CD8-positive, alpha-beta memory T cell (primary cell): Measurements from ENCODE around the gene PRDM8. TPM values are rescaled to one million over a fixed set of nuclear protein-coding genes. Genes with fewer than 3 reads are reported as not detected.
"Not testable (repeated sequence)": the region's sequence is repeated elsewhere in the genome, so short reads cannot be mapped to it uniquely, and the experiment has no call there.

Source experiments
- CTCF ChIA-PET: fragments of 350-600 bp; sonication (Branson Sonifier 250); formaldehyde crosslinking; loops from one replicate; lab custom pipeline; 2021; ENCODE audit warnings: antibody characterized with exemption; lab: Charles Lee
- POLR2A ChIA-PET: fragments of 350-600 bp; sonication (Branson Sonifier 250); formaldehyde crosslinking; loops from one replicate; lab custom pipeline; 2021; ENCODE audit warnings: antibody characterized with exemption; lab: Charles Lee
- DNase-seq, 5 donors: peaks; one replicate each; pipeline versions ENCODE4 v3.0.0 to v3.0.0-alpha.2; 2020 to 2022; ENCODE audit warnings: mixed read lengths in 1 of 5
- H3K27ac ChIP-seq: one replicate; pipeline ENCODE4 v1.7.0; 2013; ENCODE audit warnings: low read depth, mild to moderate bottlenecking, low read length, moderate library complexity
- H3K27me3 ChIP-seq: 2 replicates; pipeline ENCODE4 v1.7.0; 2013; ENCODE audit warnings: low read length, mild to moderate bottlenecking; ENCODE audit not compliant: insufficient read depth, poor library complexity, severe bottlenecking
- H3K36me3 ChIP-seq: 2 replicates; pipeline ENCODE4 v1.7.0; 2013; ENCODE audit warnings: mild to moderate bottlenecking, low read length, moderate library complexity; ENCODE audit not compliant: insufficient read depth
- H3K4me1 ChIP-seq: 2 replicates; pipeline ENCODE4 v1.7.0; 2013; ENCODE audit warnings: mild to moderate bottlenecking, low read length, moderate library complexity; ENCODE audit not compliant: insufficient read depth
- H3K4me3 ChIP-seq: 2 replicates; pipeline ENCODE4 v1.7.0; 2013; ENCODE audit warnings: mild to moderate bottlenecking, low read length
- H3K9me3 ChIP-seq: 2 replicates; pipeline ENCODE4 v1.7.0; 2013; ENCODE audit warnings: mild to moderate bottlenecking, low read length
- H3K27ac Mint-ChIP-seq, 8 donors: one replicate each; pipeline ENCODE4 v1.8.0; 2020 to 2021; ENCODE audit warnings: mixed read lengths in 8 of 8, mild to moderate bottlenecking in 6 of 8, inconsistent platforms in 3 of 8, moderate library complexity in 3 of 8
- H3K27me3 Mint-ChIP-seq, 2 donors: one replicate each; pipeline ENCODE4 v1.8.0; 2020 to 2021; ENCODE audit warnings: mixed read lengths in 2 of 2, mild to moderate bottlenecking in 1 of 2, moderate library complexity in 1 of 2
- H3K36me3 Mint-ChIP-seq, 3 donors: one replicate each; pipeline ENCODE4 v1.8.0; 2020 to 2021; ENCODE audit warnings: mixed read lengths in 3 of 3, inconsistent platforms in 1 of 3, mild to moderate bottlenecking in 1 of 3
- H3K4me1 Mint-ChIP-seq, 3 donors: one replicate each; pipeline ENCODE4 v1.8.0; 2020 to 2021; ENCODE audit warnings: mixed read lengths in 3 of 3, inconsistent platforms in 1 of 3, mild to moderate bottlenecking in 1 of 3
- H3K4me3 Mint-ChIP-seq, 7 donors: one replicate each; pipeline ENCODE4 v1.8.0; 2020 to 2021; ENCODE audit warnings: mixed read lengths in 7 of 7, mild to moderate bottlenecking in 6 of 7, moderate library complexity in 4 of 7, inconsistent platforms in 2 of 7
- H3K9me3 Mint-ChIP-seq, 5 donors: one replicate each; pipeline ENCODE4 v1.8.0; 2020 to 2022; ENCODE audit warnings: mixed read lengths in 5 of 5, mild to moderate bottlenecking in 3 of 5, moderate library complexity in 2 of 5, inconsistent platforms in 1 of 5
- polyA plus RNA-seq: library from polyadenylated mRNA; unstranded; fragments of 300-500 nt; fragmentation: Illumina TruSeq; gene quantifications from one replicate; pipeline ENCODE4 v1.2.3, GENCODE V29; 2021
- total RNA-seq, 2 experiments: library from RNA; stranded (reverse); gene quantifications; one replicate each; pipeline ENCODE4 v1.2.3, GENCODE V29; 2021

The PRDM8 gene
- total and polyA plus RNA-seq, 3 experiments from 2014 or later, result 2.4 to 12.7 (median 10.9) TPM

DNA sequence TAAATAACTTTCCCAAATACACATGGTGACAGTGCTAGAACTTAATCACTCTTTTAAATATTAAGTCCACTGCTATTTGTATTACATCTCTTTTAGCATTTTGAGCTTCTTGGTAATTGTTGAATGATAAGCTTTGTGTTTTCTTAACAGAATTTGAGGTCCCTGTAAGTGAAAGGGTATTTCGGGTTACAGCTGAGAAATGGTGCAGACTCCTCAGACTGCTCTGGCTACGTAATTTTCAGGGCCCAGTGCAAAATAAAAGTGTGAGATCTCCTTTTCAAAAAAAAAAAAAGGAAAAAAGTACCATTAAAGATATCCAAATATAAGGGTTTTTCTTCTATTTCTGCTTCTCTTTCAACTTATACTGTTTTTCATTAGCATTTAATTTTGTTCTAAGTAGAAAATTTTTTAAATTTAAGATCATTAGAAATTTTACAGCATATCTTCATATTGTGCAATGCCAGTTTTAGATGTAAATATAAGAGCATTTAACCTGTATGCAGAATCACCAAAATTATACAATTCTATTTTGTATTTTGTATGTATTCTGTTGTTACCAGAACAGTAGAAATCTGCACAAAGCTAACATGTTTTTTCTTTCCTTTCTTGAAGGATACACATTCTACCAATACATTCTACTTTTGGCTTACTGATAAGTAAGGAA is 35.5 kb downstream of the PRDM8 start:
- Histone ChIP-seq H3K36me3 (no peaks in the 10 kb centered on the region), H3K4me3 (no peak overlapping the region), H3K4me1 (no peaks in the 10 kb centered on the region), H3K27me3 (peaks cover 7% of the 10 kb centered on the region), H3K9me3 (no peaks in the 10 kb centered on the region), H3K27ac (no peak overlapping the region)
- H3K27ac Mint-ChIP-seq, result no peak overlapping the region
- H3K27me3 Mint-ChIP-seq, result peaks cover 4 to 35% of the 10 kb centered on the region in 2 donors
- ChIA-PET CTCF (no interaction called here), POLR2A (no interaction called here)
- no peaks in the 10 kb centered on the region for H3K9me3 Mint-ChIP-seq
- peaks cover 0 to 3% (median 0%) of the 10 kb centered on the region in 3 donors for H3K4me1 Mint-ChIP-seq
- no peak overlapping the region for H3K4me3 Mint-ChIP-seq
- no peak for DNase-seq
- no peaks in the 10 kb centered on the region for H3K36me3 Mint-ChIP-seq

DNA sequence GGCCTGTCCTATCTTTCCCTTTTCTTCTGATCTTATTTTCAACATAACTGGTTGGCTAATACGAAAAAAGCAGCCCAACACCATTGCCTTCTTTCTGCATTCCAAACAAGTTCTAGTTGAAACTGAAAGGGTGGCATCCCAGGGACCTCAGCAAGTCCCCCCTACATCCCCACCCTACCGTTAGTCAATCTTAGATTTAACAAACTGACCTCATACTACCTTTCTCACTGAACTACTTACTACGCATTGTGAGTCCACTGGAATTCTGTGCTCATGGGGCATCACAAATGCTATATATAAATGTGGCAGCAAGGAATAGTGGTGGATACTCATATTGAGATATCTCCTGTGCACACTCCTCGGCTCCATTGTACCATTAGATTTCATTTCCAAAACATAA is 36.1 kb downstream of the PRDM8 start:
- Histone ChIP-seq H3K9me3 (no peaks in the 10 kb centered on the region), H3K27me3 (peaks cover 7% of the 10 kb centered on the region), H3K4me3 (no peak overlapping the region), H3K27ac (no peak overlapping the region), H3K36me3 (no peaks in the 10 kb centered on the region), H3K4me1 (no peaks in the 10 kb centered on the region)
- Mint-ChIP-seq H3K4me1 (peaks cover 0 to 3% (median 0%) of the 10 kb centered on the region in 3 donors), H3K27me3 (peaks cover 4 to 32% of the 10 kb centered on the region in 2 donors), H3K4me3 (no peak overlapping the region), H3K9me3 (no peaks in the 10 kb centered on the region), H3K27ac (no peak overlapping the region), H3K36me3 (no peaks in the 10 kb centered on the region)
- ChIA-PET POLR2A (no interaction called here), CTCF (no interaction called here)
- DNase-seq, result no peak

DNA sequence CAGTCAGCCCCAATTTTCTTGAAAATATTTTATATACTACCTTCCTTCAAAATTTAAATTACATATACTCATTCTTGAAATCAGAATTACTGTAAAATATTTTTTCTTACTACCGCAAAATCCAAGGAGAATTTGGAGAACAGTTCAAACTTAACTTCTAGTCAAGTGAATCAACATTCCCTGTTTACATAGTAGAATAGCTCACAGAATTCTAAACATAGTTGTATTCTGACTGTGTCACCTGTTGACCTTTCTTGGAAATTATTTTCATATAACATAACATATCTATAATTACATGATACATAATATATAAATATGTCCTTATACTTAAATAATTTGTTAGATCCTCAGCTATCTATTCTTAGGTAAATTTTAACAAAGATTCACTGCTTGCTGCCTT is 38.1 kb downstream of the PRDM8 start:
- DNase-seq, result no peak
- H3K36me3 Mint-ChIP-seq, result no peaks in the 10 kb centered on the region
- ChIA-PET CTCF (no interaction called here), POLR2A (no interaction called here)
- no peaks in the 10 kb centered on the region for H3K4me1 Mint-ChIP-seq
- no peak overlapping the region for H3K4me3 Mint-ChIP-seq
- Histone ChIP-seq H3K36me3 (no peaks in the 10 kb centered on the region), H3K9me3 (no peaks in the 10 kb centered on the region), H3K27ac (no peak overlapping the region), H3K4me1 (no peaks in the 10 kb centered on the region), H3K4me3 (no peak overlapping the region), H3K27me3 (no peaks in the 10 kb centered on the region)
- H3K27me3 Mint-ChIP-seq, result peaks cover 3 to 20% of the 10 kb centered on the region in 2 donors
- H3K27ac Mint-ChIP-seq, result no peak overlapping the region
- no peaks in the 10 kb centered on the region for H3K9me3 Mint-ChIP-seq

DNA sequence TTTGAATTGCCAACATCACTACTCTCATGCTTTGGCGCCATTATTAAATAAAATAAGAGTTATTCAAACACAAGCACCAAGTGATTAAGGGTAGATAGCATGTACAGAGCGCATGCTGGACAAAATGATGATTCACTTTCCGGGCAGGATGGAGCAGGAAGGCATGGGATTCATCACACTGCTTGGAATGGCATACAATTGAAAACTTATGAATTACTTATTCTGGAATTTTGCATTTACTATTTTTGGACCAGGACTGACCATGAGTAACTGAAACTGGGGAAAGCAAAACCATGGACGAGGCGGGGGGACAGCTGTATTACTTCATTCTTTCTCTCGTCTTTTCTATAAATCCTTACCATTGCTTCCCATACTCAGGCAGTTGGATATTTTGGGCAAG is 40.7 kb downstream of the PRDM8 start:
- no peak for DNase-seq
- H3K9me3 Mint-ChIP-seq, result no peaks in the 10 kb centered on the region
- Histone ChIP-seq H3K27me3 (no peaks in the 10 kb centered on the region), H3K9me3 (no peaks in the 10 kb centered on the region), H3K36me3 (no peaks in the 10 kb centered on the region), H3K27ac (no peak overlapping the region), H3K4me1 (no peaks in the 10 kb centered on the region), H3K4me3 (no peak overlapping the region)
- H3K27me3 Mint-ChIP-seq, result peaks cover 3 to 9% of the 10 kb centered on the region in 2 donors
- H3K27ac Mint-ChIP-seq, result no peak overlapping the region
- H3K36me3 Mint-ChIP-seq, result no peaks in the 10 kb centered on the region
- H3K4me3 Mint-ChIP-seq, result no peak overlapping the region
- POLR2A ChIA-PET, result no interaction called here
- H3K4me1 Mint-ChIP-seq, result no peaks in the 10 kb centered on the region
- CTCF ChIA-PET, result no interaction called here

DNA sequence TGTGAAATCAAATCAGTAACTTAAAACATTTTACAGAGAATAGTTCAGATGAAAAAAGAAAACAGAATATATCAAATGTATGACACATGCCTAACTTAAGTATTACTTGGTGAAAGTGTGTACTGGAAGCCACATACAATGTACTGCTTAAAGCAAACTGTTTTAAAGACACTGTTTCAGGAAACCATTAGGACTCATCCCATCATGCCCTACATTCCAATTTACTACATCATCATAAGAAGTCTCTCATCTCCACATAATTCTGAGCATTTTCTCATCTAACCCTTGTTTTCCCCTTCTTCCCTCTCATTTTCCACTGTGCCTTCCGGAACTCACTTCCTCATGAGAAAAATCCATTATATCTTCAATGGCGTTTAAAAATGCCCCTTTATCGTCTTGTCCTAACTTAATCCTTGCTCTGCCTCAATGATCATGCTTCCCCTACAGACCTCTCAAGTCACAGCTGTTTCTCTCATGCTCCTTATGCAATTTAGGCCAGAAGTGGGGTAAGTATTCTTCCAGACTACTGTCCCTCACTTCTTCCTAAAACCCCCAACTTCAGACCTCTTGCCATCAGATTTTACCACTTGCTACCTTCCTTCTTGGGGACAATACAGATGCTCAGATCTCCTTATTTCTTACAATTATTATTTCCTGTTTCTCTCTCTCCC is 42.3 kb downstream of the PRDM8 start:
- no peak for DNase-seq
- Histone ChIP-seq H3K27me3 (peaks cover 7% of the 10 kb centered on the region), H3K4me1 (no peaks in the 10 kb centered on the region), H3K4me3 (no peak overlapping the region), H3K27ac (no peak overlapping the region), H3K9me3 (no peaks in the 10 kb centered on the region), H3K36me3 (no peaks in the 10 kb centered on the region)
- no peaks in the 10 kb centered on the region for H3K36me3 Mint-ChIP-seq
- no peaks in the 10 kb centered on the region for H3K4me1 Mint-ChIP-seq
- ChIA-PET POLR2A (no interaction called here), CTCF (no interaction called here)
- peaks cover 4 to 11% of the 10 kb centered on the region in 2 donors for H3K27me3 Mint-ChIP-seq
- H3K9me3 Mint-ChIP-seq, result no peaks in the 10 kb centered on the region
- H3K27ac Mint-ChIP-seq, result no peak overlapping the region
- no peak overlapping the region for H3K4me3 Mint-ChIP-seq

DNA sequence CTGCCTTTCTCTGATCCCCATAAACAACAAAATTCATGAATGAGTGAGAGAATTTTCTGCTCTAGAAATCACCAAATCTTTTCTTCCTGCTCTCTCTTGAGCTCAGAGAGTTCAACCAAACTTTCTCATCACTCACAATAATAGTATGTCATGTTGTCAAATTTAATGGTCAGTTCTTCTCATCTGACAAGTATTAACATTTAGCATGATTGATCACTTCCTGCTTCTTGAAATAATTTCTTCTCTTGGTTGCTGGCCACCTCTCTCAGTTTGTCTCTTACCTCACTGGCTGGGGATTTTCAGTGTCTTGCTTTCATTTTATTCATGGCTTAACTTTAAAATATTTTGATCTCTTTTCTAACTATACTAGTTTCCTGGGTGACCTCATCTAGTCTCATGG is 43.7 kb downstream of the PRDM8 start:
- POLR2A ChIA-PET, result no interaction called here
- no peaks in the 10 kb centered on the region for H3K4me1 ChIP-seq
- no peak overlapping the region for H3K27ac Mint-ChIP-seq
- H3K4me3 Mint-ChIP-seq, result no peak overlapping the region
- no peaks in the 10 kb centered on the region for H3K9me3 ChIP-seq
- H3K4me1 Mint-ChIP-seq, result no peaks in the 10 kb centered on the region
- no peaks in the 10 kb centered on the region for H3K36me3 Mint-ChIP-seq
- H3K27ac ChIP-seq, result no peak overlapping the region
- H3K36me3 ChIP-seq, result no peaks in the 10 kb centered on the region
- no peaks in the 10 kb centered on the region for H3K9me3 Mint-ChIP-seq
- no peak for DNase-seq
- CTCF ChIA-PET, result no interaction called here
- H3K27me3 ChIP-seq, result peaks cover 7% of the 10 kb centered on the region
- H3K4me3 ChIP-seq, result no peak overlapping the region
- H3K27me3 Mint-ChIP-seq, result peaks cover 4 to 13% of the 10 kb centered on the region in 2 donors

DNA sequence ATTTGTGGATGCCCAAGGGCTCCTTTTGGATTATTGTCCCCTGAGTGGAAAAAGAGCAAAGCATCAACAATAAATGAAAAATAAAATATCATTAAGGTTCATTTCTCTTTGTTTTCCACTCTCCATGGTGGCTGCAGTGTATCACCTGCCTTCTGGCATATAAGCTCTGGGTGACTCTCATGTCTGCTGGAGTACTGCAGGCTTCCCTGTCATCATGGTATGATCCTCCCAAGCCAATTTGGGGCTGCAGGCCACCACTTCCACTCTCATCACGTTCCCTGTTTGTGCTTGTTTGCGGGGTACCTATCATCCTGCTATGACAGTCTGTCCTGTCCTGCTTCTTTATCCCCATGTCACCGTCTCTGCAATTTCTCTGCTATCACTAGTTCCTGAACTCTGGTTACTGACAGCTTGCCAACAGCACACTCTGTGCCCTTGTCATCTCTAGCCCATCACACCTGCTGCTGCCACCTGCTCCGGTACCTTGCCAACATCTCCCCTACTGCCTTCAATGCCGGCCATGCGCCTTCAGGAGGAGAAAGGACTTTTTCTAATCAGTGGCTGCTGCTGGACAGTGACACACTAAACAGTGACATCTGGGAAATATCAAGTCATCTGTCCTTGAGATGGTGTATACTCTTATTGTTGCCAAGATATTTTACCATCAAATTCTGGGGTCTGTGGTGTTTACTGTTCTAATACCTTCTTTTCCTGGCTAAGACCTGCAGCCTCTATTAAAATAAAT is 46.1 kb downstream of the PRDM8 start:
- H3K4me1 ChIP-seq, result no peaks in the 10 kb centered on the region
- CTCF ChIA-PET, result no interaction called here
- peaks cover 7% of the 10 kb centered on the region for H3K27me3 ChIP-seq
- Mint-ChIP-seq H3K4me3 (no peak overlapping the region), H3K9me3 (no peaks in the 10 kb centered on the region), H3K27me3 (peaks cover 4 to 30% of the 10 kb centered on the region in 2 donors), H3K4me1 (no peaks in the 10 kb centered on the region), H3K27ac (no peak overlapping the region), H3K36me3 (no peaks in the 10 kb centered on the region)
- POLR2A ChIA-PET, result no interaction called here
- no peak overlapping the region for H3K27ac ChIP-seq
- no peaks in the 10 kb centered on the region for H3K9me3 ChIP-seq
- DNase-seq, result no peak
- no peak overlapping the region for H3K4me3 ChIP-seq
- no peaks in the 10 kb centered on the region for H3K36me3 ChIP-seq

DNA sequence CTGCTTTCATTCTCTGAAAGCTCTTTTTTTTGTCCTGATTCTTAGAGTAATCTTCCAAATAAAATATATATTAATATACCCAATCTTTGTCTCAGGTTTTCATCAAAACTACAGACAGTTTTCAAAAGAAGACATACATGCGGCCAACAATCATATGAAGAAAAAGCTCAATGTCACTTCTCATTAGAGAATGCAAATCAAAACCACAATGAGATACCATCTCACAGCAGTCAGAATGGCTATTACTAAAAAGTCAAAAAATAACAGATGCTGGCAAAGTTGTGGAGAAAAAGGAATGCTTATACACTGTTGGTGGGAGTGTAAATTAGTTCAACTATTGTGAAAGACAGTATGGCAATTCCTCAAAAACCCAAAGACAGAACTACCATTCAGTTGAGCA is 50.2 kb downstream of the PRDM8 start:
- H3K4me3 Mint-ChIP-seq, H3K9me3 Mint-ChIP-seq, CTCF ChIA-PET: not testable (repeated sequence)

More for the DNA sequence above, 50.2 kb downstream of the PRDM8 start:
- H3K9me3 ChIP-seq, H3K36me3 ChIP-seq, H3K4me3 ChIP-seq, H3K36me3 Mint-ChIP-seq, H3K27ac Mint-ChIP-seq, H3K4me1 ChIP-seq, H3K27ac ChIP-seq, DNase-seq, H3K4me1 Mint-ChIP-seq, H3K27me3 ChIP-seq, POLR2A ChIA-PET: not testable (repeated sequence)
- H3K27me3 Mint-ChIP-seq, result peaks cover 4 to 36% of the 10 kb centered on the region in 2 donors
